CD1c-positive myeloid dendritic cell (primary cell): Measurements from ENCODE around the gene PRM3.

Experiments used
- DNase-seq: peaks from one replicate; pipeline ENCODE4 v3.0.0-alpha.2; 2016; ENCODE audit errors: extremely low spot score

PRM3 gene

DNA sequence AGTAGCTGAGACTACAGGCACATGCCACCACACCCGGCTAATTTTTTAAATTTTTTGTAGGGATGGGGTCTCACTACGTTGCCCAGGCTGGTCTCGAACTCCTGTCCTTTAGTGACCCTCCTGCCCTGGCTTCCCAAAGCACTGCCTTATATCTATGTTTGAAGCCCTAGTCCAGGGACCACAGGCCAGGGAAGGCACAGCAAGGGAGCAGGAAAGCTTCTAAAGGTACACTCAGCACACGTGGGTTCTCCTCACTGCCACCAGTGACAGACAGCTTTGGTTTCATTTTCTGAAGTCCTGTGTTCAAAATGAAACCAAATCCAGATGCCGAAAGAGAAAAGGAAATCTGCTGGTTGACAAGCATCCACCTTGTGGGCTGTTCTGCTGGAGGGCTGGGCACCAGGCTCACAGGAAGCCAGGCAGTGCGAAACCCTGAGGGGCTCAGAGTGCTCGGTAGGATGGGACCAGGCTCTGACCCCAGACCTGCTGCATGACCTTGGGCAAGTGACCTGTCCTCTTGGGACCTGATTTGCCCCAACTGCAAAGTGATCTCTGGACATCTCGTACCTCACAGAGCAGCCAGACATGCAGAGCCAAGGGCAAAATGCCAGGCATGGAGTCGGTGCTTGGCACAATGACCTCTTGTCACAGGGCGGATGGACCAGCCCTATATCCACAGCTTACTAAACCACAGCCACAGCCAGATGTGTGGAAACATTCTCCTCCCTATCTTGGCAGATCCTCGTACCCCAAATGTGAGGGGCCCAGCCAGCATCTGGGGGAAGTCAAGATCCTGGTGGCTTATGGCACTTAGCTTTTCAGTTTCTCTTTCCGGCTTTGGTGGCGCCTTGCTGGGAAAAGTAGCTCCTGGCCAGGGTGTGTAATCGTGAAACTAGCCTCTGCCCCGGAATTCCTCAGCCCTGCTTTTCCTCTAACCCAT lies 14.6 kb downstream of the PRM3 start:
- peak; percentile 62 for DNase-seq

GRCh38 chr16:11257131-11257938 lies 16.1 kb downstream of the PRM3 start:
- peak; percentile 80 for DNase-seq

- peak; percentile 94 for DNase-seq
Measured at GRCh38 chr16:11256661-11257130, 16.7 kb downstream of the PRM3 start.

GRCh38 chr16:11255737-11256660 lies 17.4 kb downstream of the PRM3 start, which contains the start of gene SOCS1:
TSS of gene SOCS1 (minus strand) at chr16:11256204. CDS start at chr16:11255478, 726 bp downstream.
- DNase-seq: peak; percentile 97

DNA sequence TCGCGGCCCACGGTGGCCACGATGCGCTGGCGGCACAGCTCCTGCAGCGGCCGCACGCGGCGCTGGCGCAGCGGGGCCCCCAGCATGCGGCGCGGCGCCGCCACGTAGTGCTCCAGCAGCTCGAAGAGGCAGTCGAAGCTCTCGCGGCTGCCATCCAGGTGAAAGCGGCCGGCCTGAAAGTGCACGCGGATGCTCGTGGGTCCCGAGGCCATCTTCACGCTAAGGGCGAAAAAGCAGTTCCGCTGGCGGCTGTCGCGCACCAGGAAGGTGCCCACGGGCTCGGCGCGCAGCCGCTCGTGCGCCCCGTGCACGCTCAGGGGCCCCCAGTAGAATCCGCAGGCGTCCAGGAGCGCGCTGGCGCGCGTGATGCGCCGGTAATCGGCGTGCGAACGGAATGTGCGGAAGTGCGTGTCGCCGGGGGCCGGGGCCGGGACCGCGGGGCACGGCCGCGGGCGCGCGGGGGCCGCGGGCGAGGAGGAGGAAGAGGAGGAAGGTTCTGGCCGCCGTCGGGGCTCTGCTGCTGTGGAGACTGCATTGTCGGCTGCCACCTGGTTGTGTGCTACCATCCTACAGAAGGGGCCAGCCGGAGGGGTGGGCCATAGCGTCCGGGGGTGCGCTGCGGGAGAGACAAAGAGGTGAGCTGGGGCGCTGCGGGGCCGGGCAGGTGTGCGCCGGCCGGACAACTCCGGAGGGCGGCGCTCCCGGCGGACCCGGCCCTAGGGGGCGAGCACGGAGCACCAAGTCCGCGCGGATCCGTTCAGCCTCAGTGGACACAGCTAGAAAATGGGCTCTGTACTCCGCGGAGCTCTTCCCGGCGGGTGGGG lies 18.3 kb downstream of the PRM3 start:
- peak; percentile 71 for DNase-seq

DNA sequence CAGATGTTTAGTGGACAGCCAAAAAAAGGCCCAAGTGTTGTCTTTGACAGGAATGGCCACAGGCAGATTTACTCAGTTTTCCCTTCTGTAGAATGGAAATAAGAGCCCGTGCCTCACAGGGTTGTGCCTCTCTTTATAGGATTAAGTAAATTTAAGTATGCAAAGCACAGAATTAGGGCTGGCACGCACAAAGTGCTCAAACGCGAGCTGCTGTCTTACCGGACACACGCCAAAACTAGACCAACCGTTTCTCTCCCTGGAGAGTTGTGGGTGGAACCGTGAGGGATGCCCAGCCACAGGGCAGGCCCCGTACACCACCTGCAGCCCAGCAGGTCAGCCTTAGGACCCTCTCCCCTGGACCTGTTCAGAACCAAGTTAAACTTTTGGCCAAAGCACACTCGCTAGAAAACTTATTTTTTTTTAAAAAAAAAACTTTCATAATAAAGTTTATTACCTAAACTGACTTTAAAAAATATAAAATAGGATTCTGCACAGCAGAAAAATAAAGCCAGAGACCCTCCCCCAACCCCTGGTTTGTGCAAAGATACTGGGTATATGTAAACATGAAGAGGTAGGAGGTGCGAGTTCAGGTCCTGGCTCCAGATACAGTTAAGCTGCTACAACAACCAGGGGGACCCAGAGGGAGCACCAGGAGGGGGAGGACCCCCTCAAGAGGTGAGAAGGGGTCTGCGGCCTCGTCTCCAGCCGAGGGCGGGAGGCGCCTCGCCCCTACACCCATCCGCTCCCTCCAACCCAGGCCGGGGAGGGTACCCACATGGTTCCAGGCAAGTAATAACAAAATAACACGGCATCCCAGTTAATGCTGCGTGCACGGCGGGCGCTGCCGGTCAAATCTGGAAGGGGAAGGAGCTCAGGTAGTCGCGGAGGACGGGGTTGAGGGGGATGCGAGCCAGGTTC lies 19.2 kb downstream of the PRM3 start:
- no peak for DNase-seq

DNA sequence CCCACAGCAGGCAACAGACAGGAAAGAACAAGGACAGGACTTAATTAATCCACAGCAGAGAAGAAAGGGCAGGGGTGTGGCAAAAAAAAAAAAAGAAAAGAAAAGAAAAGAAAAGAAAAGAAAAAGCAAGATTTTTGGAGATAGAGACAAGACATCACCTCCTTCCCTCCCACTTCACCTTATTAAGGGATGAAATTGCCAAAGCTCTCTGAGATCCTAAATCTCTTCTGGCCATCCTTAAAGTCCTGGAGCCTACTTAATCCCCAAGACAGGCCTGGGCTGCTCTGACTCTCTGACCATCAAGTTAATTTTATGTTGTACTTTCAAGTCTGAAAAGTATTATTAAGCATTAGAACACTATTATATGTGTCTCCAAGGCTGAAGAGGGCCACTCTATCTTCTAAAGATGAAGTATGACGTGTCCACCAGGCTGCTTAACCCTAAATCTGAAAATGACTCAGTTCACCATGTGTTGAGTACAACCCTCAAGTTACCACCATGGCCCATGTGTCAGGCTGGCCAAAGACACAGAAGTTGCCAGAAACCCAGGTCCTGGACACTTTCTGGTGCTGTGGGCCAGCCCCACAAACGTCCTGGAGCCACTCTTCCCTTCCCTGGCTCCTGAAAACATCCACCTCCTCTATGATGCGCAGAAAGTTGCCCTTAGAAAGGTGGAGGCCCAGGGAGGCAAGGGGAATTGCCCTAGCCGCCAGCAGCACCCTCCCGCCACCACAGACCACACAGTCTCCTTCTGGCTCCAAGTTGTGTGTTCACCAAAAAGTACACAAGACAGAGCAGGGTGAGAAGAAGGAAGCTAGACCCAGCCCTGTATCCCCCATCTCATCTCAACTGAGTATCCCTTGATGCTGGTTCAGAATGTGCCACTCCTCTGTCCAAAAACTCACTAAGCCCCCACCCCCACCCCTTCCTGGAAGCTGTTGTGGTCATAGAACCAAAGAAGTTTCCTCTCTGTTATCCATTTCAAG lies 20.1 kb downstream of the PRM3 start:
- DNase-seq: peak; percentile 10

DNA sequence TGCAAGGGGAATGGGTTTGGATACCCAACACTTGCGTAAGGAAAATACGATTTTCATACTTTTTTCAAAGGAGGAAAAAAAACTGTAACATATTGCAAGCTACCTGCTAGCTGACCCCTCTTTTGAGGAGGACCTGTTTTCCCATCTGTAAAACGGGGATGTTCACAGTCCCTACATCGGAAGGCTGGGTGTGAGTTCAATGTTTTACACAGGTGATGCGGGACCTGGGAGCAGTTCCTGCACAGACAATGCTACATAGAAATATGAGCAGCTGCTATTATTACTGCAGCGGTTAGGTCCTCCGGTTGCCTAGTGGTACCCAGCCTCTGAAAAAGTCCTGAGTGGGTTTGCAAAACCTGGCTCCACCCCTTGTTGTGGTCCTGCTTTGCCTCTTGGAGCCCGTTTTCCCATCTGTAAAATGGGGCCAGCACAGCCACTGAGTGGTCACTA lies 20.9 kb downstream of the PRM3 start:
- DNase-seq: no peak

- DNase-seq: peak; percentile 55
Measured at GRCh38 chr16:11251525-11252481, 21.6 kb downstream of the PRM3 start.

- no peak for DNase-seq
Measured at GRCh38 chr16:11250786-11251524, 22.5 kb downstream of the PRM3 start.

- no peak for DNase-seq
Measured at GRCh38 chr16:11250091-11250785, 23.2 kb downstream of the PRM3 start.

GRCh38 chr16:11249233-11250061 lies 24.0 kb downstream of the PRM3 start:
- DNase-seq: no peak

- no peak for DNase-seq
Measured at GRCh38 chr16:11248133-11248532, 25.3 kb downstream of the PRM3 start.

- DNase-seq: no peak
Measured at GRCh38 chr16:11245988-11246387, 27.4 kb downstream of the PRM3 start.
